GM12878 (cell line): ENCODE results near the gene TBXA2R. TPM values are rescaled to one million over a fixed set of nuclear protein-coding genes. Genes with fewer than 3 reads are reported as not detected.

Source experiments
- ATAC-seq: fragments of 200-7000 bp; cut with Tn5 transposase; 3 replicates; pipeline ENCODE4 v1.9.1; 2020; ENCODE audit warnings: mild to moderate bottlenecking, moderate library complexity
- BruUV-seq: library from RNA; stranded (reverse); fragments of 400-500 nt; replicated peaks from 2 replicates; lab custom pipeline; 2021; lab: Mats Ljungman, UMichigan
- CTCF ChIA-PET: fragments of 300-600 bp; sonication (Branson Sonifier 250); formaldehyde crosslinking; extraction: SDS; loops from one replicate; lab custom pipeline; 2021; ENCODE audit warnings: inconsistent platforms; lab: Yijun Ruan, JAX
- POLR2A ChIA-PET: fragments of 350-600 bp; formaldehyde crosslinking; extraction: SDS; loops from one replicate; lab custom pipeline; 2021; ENCODE audit warnings: inconsistent platforms; lab: Charles Lee
- RAD21 ChIA-PET: fragments of 300-600 bp; sonication (Branson Sonifier 250); formaldehyde crosslinking; loops from one replicate; lab custom pipeline; 2023; ENCODE audit warnings: antibody characterized with exemption; ENCODE audit not compliant: unreplicated experiment; lab: Charles Lee
- SMC1A ChIA-PET: fragments of 300-600 bp; sonication (Branson Sonifier 250); formaldehyde crosslinking; loops from one replicate; lab custom pipeline; 2023; ENCODE audit not compliant: unreplicated experiment, uncharacterized antibody; lab: Charles Lee
- DNase-seq: peaks from one replicate; pipeline ENCODE4 v3.0.0-alpha.2; 2011; ENCODE audit warnings: low read depth, low spot score
- FAIRE-seq: peaks from 3 replicates; lab custom pipeline; 2011; peaks lifted over from hg19 to GRCh38; lab: Jason Lieb, UNC
- H2AFZ ChIP-seq: 2 replicates; pipeline ENCODE4 v1.6.0; 2011; ENCODE audit warnings: low read depth, low read length, control low read depth; ENCODE audit not compliant: control insufficient read depth
- H3K27ac ChIP-seq: 2 replicates; pipeline ENCODE4 v1.5.1; 2011; ENCODE audit warnings: control low read depth; ENCODE audit not compliant: control insufficient read depth, insufficient read depth
- H3K27me3 ChIP-seq, 2 experiments: replicated peaks in 1 of 2; 2 replicates each; pipeline versions ENCODE4 v1.6.0 to v1.6.1; 2011; ENCODE audit warnings: low read length in 1 of 2; ENCODE audit not compliant: control insufficient read depth in 2 of 2, insufficient read depth in 2 of 2
- H3K36me3 ChIP-seq, 2 experiments: 2 replicates each; pipeline ENCODE4 v1.5.1; 2011; ENCODE audit warnings: low read length in 1 of 2; ENCODE audit not compliant: control insufficient read depth in 2 of 2, insufficient read depth in 2 of 2
- H3K4me1 ChIP-seq: 2 replicates; pipeline ENCODE4 v1.6.1; 2011; ENCODE audit warnings: mild to moderate bottlenecking, low read length, moderate library complexity, mixed read lengths; ENCODE audit not compliant: control insufficient read depth, insufficient read depth
- H3K4me2 ChIP-seq: 2 replicates; pipeline ENCODE4 v1.6.0; 2011; ENCODE audit warnings: control low read depth; ENCODE audit not compliant: control insufficient read depth, insufficient read depth
- H3K4me3 ChIP-seq: fragments of 200-600 bp; sonication (generic); 2 replicates; pipeline ENCODE4 v1.5.1; 2016
- H3K79me2 ChIP-seq: 2 replicates; pipeline ENCODE4 v1.6.0; 2011; ENCODE audit warnings: low read length; ENCODE audit not compliant: control insufficient read depth, insufficient read depth
- H3K9ac ChIP-seq: 2 replicates; pipeline ENCODE4 v1.8.0; 2011; ENCODE audit warnings: low read length, control low read depth, mixed read lengths; ENCODE audit not compliant: control insufficient read depth, insufficient read depth
- H3K9me3 ChIP-seq: replicated peaks from 3 replicates; pipeline ENCODE4 v1.5.1; 2011; ENCODE audit warnings: mild to moderate bottlenecking, low read length; ENCODE audit not compliant: control insufficient read depth, insufficient read depth
- H4K20me1 ChIP-seq: 2 replicates; pipeline ENCODE4 v1.6.0; 2011; ENCODE audit not compliant: control insufficient read depth, insufficient read depth
- CTCF ChIP-seq, 3 experiments: IDR thresholded peaks in 2 of 3; conservative IDR thresholded peaks in 1 of 3; 2 replicates each; pipeline ENCODE4 v1.5.1; 2011; ENCODE audit warnings: low read depth in 3 of 3, low read length in 3 of 3, mild to moderate bottlenecking in 3 of 3, control low read depth in 2 of 3, moderate library complexity in 2 of 3, inconsistent platforms in 1 of 3, mixed read lengths in 1 of 3; ENCODE audit not compliant: control insufficient read depth in 2 of 3, insufficient read depth in 1 of 3; ENCODE audit errors: extremely low read depth in 1 of 3
- HCFC1 ChIP-seq: fragments of 150-350 bp; IDR thresholded peaks from 2 replicates; pipeline ENCODE4 v1.6.1; 2014; ENCODE audit warnings: low read length
- POLR2A ChIP-seq: IDR thresholded peaks from 2 replicates; pipeline ENCODE4 v1.6.1; 2011; ENCODE audit warnings: low read depth, mild to moderate bottlenecking, low read length
- SMARCA5 ChIP-seq: fragments of 450-650 bp; IDR thresholded peaks from 2 replicates; pipeline ENCODE4 v1.6.1; 2017; ENCODE audit warnings: mild to moderate bottlenecking
- SMC3 ChIP-seq: IDR thresholded peaks from 2 replicates; pipeline ENCODE4 v1.6.1; 2011; ENCODE audit warnings: low read length, improper control_type of control experiment, borderline replicate concordance
- TCF12 ChIP-seq: IDR thresholded peaks from 2 replicates; pipeline ENCODE4 v1.6.1; 2011; ENCODE audit warnings: low read depth, mild to moderate bottlenecking, low read length
- TCF3 ChIP-seq: IDR thresholded peaks from 2 replicates; pipeline ENCODE4 v1.6.1; 2012; ENCODE audit warnings: low read depth, mild to moderate bottlenecking, low read length, borderline replicate concordance; ENCODE audit not compliant: insufficient read depth
- WGBS: methylation state at CpG from one replicate; pipeline ENCODE4 v1.1.6; 2016; ENCODE audit warnings: low lambda C conversion rate; ENCODE audit not compliant: insufficient replicate concordance, insufficient coverage; ENCODE audit errors: missing lambda C conversion rate; 5-methylcytosine and 5-hydroxymethylcytosine counted together
- in situ Hi-C: fragments of 300-500 bp; cut with MboI; formaldehyde crosslinking; loops from 9 replicates; pipeline ENCODE4 v1.14.3; 2018; ENCODE audit warnings: mixed read lengths
- intact Hi-C: fragments of 100-400 bp; cut with micrococcal nuclease; formaldehyde crosslinking; loops from one replicate; pipeline ENCODE4 v1.14.2; 2022; ENCODE audit not compliant: unreplicated experiment
- polyA plus RNA-seq, 11 experiments: library from polyadenylated mRNA; depleted of rRNA in 4 of 11; unstranded in 6 of 11; stranded (reverse) in 5 of 11; fragments of >200 nt; fragmentation: Nextera tagmentation in 4 of 11; fragmentation: Illumina TruSeq in 1 of 11; extraction: Ambion mirVana in 4 of 11; extraction: Trizol in 1 of 11; gene quantifications; 1 replicate in 1 of 11; 2 replicates in 10 of 11; pipeline versions ENCODE4 v1.2.1 to v1.2.3, GENCODE V29; 2011 to 2016; ENCODE audit warnings: inconsistent platforms in 2 of 11, missing spikeins in 2 of 11, low read depth in 1 of 11
- total RNA-seq, 4 experiments: library from RNA; depleted of rRNA in 3 of 4; stranded (reverse); fragments of >200 nt in 3 of 4; fragmentation: Illumina TruSeq in 1 of 4; extraction: Trizol in 1 of 4; gene quantifications; 2 replicates each; pipeline versions ENCODE4 v1.2.1 to v1.2.3, GENCODE V29; 2013 to 2021
- TF ChIP-seq, protein P1 (sequence below): IDR thresholded peaks from 2 replicates; pipeline ENCODE4 v1.6.1; 2011; ENCODE audit warnings: low read depth, mild to moderate bottlenecking, low read length, moderate library complexity, borderline replicate concordance; ENCODE audit errors: extremely low read depth

Gene TBXA2R
- total and polyA plus RNA-seq, 10 of the 15 experiments (the other 5 are each of a cell fraction or from before 2014, with no cell fraction given) = 0.03 TPM; not detected in 8

- DNase-seq = no peak
- no peak overlapping the region for H3K4me2 ChIP-seq
- no peak overlapping the region for H3K4me3 ChIP-seq
- H3K27ac ChIP-seq = no peak overlapping the region
- no peak for FAIRE-seq
- peak; percentile 43 for ATAC-seq
- no peak overlapping the region for H3K9ac ChIP-seq
- no peaks in the 10 kb centered on the region for H4K20me1 ChIP-seq
- ChIA-PET SMC1A (no interaction called here), CTCF (interaction anchor here (1.0 to 1.6 kb wide), 3 partner anchors 9 to 70 kb away, joined by 3 to 4 read pairs (median 3); partner anchors contain the start of gene TEKTIP1), RAD21 (no interaction called here), POLR2A (no interaction called here)
- H2AFZ ChIP-seq = no peak overlapping the region
- BruUV-seq = no TSS peak
- in situ Hi-C loops = no loop called here
- no peaks in the 10 kb centered on the region for H3K9me3 ChIP-seq
- H3K27me3 ChIP-seq = no peaks in the 10 kb centered on the region
- TF ChIP-seq, protein P1, sequence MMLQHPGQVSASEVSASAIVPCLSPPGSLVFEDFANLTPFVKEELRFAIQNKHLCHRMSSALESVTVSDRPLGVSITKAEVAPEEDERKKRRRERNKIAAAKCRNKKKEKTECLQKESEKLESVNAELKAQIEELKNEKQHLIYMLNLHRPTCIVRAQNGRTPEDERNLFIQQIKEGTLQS = no peak
- TF ChIP-seq SMARCA5 = peak; percentile 68
- 0 out of 2 replicates have a peak, but pooled peaks have one; percentile 5 for TF ChIP-seq SMC3
- TF ChIP-seq TCF12 = 0 out of 2 replicates have a peak, but pooled peaks have one; percentile 16
- no peak for TF ChIP-seq HCFC1
- no peak for TF ChIP-seq TCF3
- TF ChIP-seq CTCF (IDR thresholded peaks at IDR 0.05 in 2 of 3, conservative IDR thresholded peaks at IDR 0.05 in 1 of 3; ENCODE audit: control insufficient read depth in 2 of 3, extremely low read depth in 1 of 3, insufficient read depth in 1 of 3, low read depth in 3 of 3, low read length in 3 of 3) = peak; percentile 30 to 71 (median 63)
- peak; percentile 31; the same call in 1 of the 2 replicates for TF ChIP-seq POLR2A
- H3K79me2 ChIP-seq = no peaks in the 10 kb centered on the region; the same call in 1 of the 2 replicates
- H3K36me3 ChIP-seq = peaks cover 2 to 9% of the 10 kb centered on the region in 2 experiments; a peak in 3 of 4 replicates
- 80% methylated on average over 15 of the region's 15 CpGs for WGBS
- intact Hi-C loops = loop anchor here (5.0 kb wide), 1 partner anchor 160 kb away; the partner anchor contains the start of gene TJP3
- H3K4me1 ChIP-seq = no peaks in the 10 kb centered on the region; the same call in 1 of the 2 replicates
Observed at GRCh38 chr19:3547301-3547731, 59.4 kb downstream of the TBXA2R start.
